Stimulated activated CD4-positive, alpha-beta T cell treated with anti-CD3 and anti-CD28 coated beads, Interleukin-1b, Interleukin-23, amount 100 ng/mL, for 48 hours (primary cell): Measurements from ENCODE around the gene COL4A2.

Experiments
- DNase-seq: peaks from one replicate; pipeline ENCODE4 v3.0.0-alpha.2; 2020

Gene COL4A2

GRCh38 chr13:110423689-110424302, 116.7 kb downstream of the COL4A2 start:
- no peak for DNase-seq

- DNase-seq: no peak
Observed at GRCh38 chr13:110424569-110425443, 117.7 kb downstream of the COL4A2 start.

- DNase-seq: no peak
Observed at GRCh38 chr13:110425444-110425780, 118.3 kb downstream of the COL4A2 start.

DNA sequence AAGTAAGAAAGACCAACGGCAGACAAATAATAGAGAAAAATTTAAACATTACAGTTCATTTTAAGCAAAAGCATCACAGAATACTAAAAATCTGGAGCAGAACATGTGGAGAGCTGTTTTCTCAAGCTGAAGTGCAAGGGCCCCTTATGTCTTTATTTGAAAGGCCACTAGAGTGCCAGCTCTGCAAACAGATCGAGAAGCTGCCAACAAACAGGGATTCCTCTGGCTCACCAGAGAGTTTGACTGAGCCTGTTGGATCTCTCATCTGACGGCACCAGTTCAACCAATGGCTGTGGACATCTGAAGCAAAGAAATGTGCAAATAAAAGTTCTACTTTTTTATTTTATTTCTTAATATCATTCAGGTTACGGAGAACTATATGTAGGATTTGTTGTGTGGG, 119.7 kb downstream of the COL4A2 start:
- DNase-seq: no peak

DNA sequence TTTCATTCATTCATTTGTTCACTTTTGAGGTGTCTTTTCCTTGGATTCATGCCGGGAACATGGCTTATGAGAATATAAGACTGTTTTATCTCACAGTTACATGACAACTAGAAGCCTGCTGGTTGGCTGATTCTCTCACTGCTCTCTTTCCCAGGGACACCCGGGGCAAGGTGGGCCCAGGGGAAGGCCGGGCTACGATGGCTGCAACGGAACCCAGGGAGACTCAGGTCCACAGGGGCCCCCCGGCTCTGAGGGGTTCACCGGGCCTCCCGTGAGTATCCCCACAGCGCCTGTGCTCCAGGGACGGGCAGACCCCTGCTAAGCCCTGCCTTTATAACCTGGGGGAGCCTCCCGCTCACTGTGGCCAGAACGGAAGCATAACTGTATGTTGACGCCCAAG, 121.2 kb downstream of the COL4A2 start:
- DNase-seq: no peak

GRCh38 chr13:110430391-110431336, 123.6 kb downstream of the COL4A2 start:
- DNase-seq: no peak

GRCh38 chr13:110431425-110432294, 124.6 kb downstream of the COL4A2 start:
- no peak for DNase-seq

DNA sequence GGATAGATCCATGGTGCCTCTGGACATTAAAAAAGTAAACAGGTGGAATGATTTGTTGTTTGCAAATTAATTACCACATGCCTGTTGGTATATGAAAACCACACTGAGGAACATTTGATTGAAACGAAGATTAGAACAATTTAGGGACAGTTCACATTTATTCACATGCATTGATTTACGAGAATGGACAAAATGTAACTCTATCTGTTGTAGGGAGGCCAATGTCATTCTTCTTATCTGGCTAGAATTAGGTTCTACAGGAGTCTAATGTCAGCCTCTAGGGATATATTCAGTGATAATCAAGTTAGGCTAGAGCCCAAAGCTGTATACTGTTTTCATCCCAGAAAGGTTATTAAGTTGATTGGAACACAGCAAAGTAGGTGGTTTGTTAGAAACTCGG, 125.4 kb downstream of the COL4A2 start:
- no peak for DNase-seq

GRCh38 chr13:110433014-110433413, 125.9 kb downstream of the COL4A2 start:
- no peak for DNase-seq

- no peak for DNase-seq
Observed at GRCh38 chr13:110434629-110435028, 127.5 kb downstream of the COL4A2 start.

DNA sequence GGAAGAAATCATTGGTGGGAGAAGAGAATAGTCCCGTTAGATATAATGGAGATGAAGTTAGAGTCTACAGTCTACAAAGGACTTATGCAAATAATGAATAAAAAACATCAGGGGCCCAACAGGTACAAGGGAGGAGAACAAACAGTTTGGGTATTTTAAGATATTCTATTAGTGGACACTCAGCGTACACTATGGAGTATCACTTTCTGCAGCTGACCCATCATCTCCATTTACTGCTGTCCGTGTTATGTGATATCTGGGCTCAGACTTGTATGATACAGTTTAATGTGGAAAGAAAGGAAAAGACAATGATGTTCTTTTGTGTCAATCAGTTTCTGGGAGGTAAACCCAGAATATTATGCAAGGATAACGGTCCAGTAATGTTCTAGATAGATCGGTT, 128.2 kb downstream of the COL4A2 start:
- DNase-seq: no peak

GRCh38 chr13:110436276-110436675, 129.2 kb downstream of the COL4A2 start:
- DNase-seq: no peak

DNA sequence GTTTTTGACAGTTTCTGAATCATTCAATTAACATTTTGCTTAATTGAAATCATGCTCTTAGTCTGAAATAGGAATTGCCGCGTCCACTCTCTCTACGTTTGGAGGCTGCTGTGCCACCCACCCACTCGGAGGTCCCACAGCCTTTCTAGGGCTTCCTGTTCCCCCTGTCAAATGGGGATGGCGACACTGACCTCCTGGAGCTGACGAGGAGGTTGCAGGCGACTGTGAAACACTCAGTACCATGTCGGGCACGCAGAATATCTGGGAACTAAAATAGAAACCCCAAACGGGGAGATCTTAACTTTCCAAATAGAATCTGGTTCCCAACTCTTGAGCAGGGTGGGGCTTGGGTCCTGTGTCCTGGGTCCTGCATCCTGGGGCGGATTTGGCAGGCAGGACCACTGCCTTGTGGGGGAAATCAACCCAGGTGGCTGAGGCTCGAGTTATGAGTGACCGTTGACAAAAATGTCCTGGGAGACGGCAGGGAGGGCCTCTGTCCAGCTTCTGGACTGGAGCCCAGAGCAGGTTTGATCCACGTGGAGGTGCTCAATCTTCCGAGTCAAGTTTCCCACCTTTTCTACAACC, 129.8 kb downstream of the COL4A2 start:
- DNase-seq: no peak

- no peak for DNase-seq
Observed at GRCh38 chr13:110438211-110438610, 131.1 kb downstream of the COL4A2 start.

DNA sequence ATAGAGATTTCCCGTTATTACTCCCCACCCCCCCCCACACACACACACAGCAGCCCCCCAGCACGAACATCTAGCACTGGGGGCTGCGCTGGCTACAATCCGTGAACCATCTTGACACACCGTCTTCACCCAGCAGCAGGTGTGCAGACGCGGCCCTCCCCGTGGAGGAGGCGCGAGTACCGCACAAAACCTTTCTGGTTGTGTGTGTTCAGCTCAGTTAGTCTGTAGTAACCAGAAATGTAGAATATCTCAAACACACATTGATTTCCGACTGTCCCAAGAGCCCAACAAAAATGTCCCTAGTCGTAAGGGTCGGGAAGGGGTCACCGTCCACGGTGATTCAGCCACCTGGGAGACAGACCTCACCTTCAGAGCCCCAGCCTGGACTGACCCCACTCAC, 131.7 kb downstream of the COL4A2 start:
- DNase-seq: no peak

DNA sequence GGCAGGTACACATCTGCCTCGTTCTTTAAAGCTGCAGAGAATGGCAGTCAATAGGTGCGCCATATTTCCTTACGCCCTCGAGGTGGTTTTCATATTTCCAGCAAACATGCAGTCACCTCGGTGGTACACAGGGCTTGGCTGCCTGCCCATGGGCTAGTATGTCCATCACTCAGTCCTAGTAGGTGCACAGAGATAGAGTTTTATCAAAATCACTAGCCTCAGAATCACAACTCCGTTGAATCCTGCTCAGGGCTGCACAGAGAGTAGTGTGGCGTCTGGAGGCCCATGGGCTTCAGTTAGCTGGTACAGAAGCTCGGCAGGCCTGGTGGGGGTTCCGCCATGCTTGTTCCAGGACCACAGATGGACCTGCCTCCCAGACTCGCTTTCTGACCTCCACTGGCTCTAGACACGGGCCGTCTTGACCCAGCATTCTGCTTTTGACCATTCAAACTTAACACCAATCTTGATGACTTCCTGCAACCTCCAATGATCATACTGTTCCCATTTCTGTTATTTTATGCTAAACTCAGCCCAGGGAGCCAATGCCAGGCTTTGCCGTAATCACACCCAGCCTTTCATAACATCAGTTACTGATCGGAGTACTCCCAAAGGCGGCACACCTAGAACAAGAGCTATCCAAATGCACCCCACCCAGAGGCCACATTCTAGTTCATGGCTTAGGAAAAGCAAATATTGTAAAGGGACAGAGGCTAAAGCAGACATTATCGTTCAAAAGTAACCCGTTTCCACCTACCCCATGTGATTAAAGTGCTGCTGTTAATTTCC, 134.1 kb downstream of the COL4A2 start:
- DNase-seq: no peak

GRCh38 chr13:110442930-110443621, 136.0 kb downstream of the COL4A2 start:
- DNase-seq: no peak

- DNase-seq: no peak
Observed at GRCh38 chr13:110443622-110444225, 136.6 kb downstream of the COL4A2 start.

GRCh38 chr13:110444226-110444653, 137.2 kb downstream of the COL4A2 start:
- DNase-seq: no peak

DNA sequence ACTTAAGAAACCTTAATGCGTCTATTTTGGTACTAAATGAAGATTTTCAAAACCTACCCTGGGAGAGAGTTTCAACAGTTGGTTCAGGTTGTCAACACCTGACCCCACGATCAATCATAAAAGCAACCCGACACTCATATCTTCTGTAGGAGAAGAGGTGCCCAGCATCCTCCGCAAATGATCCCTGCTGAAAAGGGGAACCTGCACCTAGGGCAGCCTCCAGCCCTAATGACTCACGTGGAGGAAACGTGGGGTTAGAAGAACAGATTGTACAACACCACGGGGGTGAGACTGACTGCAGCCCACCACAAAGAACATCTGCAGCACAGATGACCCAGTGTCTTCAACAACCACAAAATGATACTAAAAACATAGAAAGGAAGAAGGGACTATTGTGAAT, 138.1 kb downstream of the COL4A2 start:
- no peak for DNase-seq
